Ureter (tissue), 1 donor: ENCODE data around the gene SAPCD2. TPM values are rescaled to one million over a fixed set of nuclear protein-coding genes. Genes with fewer than 3 reads are reported as not detected.

Experiments
- DNase-seq: peaks from one replicate; pipeline ENCODE4 v3.0.0-alpha.2; 2020; ENCODE audit warnings: low spot score
- total RNA-seq: library from RNA; stranded (reverse); gene quantifications from one replicate; pipeline ENCODE4 v1.2.4, GENCODE V29; 2023
- donor health status: DM: yes; HTN: yes; CAD: no.

The SAPCD2 gene
- total RNA-seq, 1 donor from 2014 or later: 1.6 TPM

- no peak for DNase-seq
Observed at GRCh38 chr9:137082222-137082924, 12.0 kb upstream of the SAPCD2 start.

- no peak for DNase-seq
Observed at GRCh38 chr9:137080260-137081122, 10.1 kb upstream of the SAPCD2 start.

- no peak for DNase-seq
Observed at GRCh38 chr9:137079401-137079787, 9.0 kb upstream of the SAPCD2 start.

- no peak for DNase-seq
Observed at GRCh38 chr9:137078701-137079400, 8.5 kb upstream of the SAPCD2 start.

GRCh38 chr9:137077758-137078693, 7.7 kb upstream of the SAPCD2 start:
- DNase-seq: peak; percentile 53

- peak; percentile 80 for DNase-seq
Observed at GRCh38 chr9:137077010-137077747, 6.8 kb upstream of the SAPCD2 start, which contains the start of gene UAP1L1. Gene UAP1L1, plus strand, starts transcription at chr9:137077517. Its CDS starts 16 bp downstream, at chr9:137077533.

GRCh38 chr9:137076636-137077009, 6.3 kb upstream of the SAPCD2 start:
- DNase-seq: peak; percentile 47

- no peak for DNase-seq
Observed at GRCh38 chr9:137075275-137075775, 5.0 kb upstream of the SAPCD2 start.

- no peak for DNase-seq
Observed at GRCh38 chr9:137074657-137075274, 4.4 kb upstream of the SAPCD2 start.

- DNase-seq: no peak
Observed at GRCh38 chr9:137073992-137074399, 3.6 kb upstream of the SAPCD2 start.

GRCh38 chr9:137071282-137071681, 925 bp upstream of the SAPCD2 start:
- no peak for DNase-seq

GRCh38 chr9:137070906-137071275, 534 bp upstream of the SAPCD2 start:
- no peak for DNase-seq

GRCh38 chr9:137069508-137070091, 757 bp downstream of the SAPCD2 start:
- DNase-seq: no peak

- no peak for DNase-seq
Observed at GRCh38 chr9:137068539-137069507, 1.5 kb downstream of the SAPCD2 start.

GRCh38 chr9:137067860-137068538, 2.4 kb downstream of the SAPCD2 start:
- peak; percentile 87 for DNase-seq

- no peak for DNase-seq
Observed at GRCh38 chr9:137066096-137066861, 4.1 kb downstream of the SAPCD2 start.
